Astrocyte (in vitro differentiated cells and primary cell): ENCODE measurements around the gene SCYL3. TPM values are rescaled to one million over a fixed set of nuclear protein-coding genes. Genes with fewer than 3 reads are reported as not detected.

Source experiments
- DNase-seq: peaks from one replicate; pipeline ENCODE4 v3.0.0-alpha.2; 2010; ENCODE audit warnings: low read depth
- FAIRE-seq: peaks from 2 replicates; lab custom pipeline; 2011; peaks lifted over from hg19 to GRCh38; lab: Jason Lieb, UNC
- H2AFZ ChIP-seq: 2 replicates; pipeline ENCODE4 v1.6.0; 2012; ENCODE audit warnings: low read depth, low read length, inconsistent platforms
- H3K27ac ChIP-seq: 2 replicates; pipeline ENCODE4 v1.5.1; 2011; ENCODE audit warnings: low read depth, low read length, inconsistent platforms
- H3K27me3 ChIP-seq: 2 replicates; pipeline ENCODE4 v1.6.0; 2011; ENCODE audit warnings: low read length, inconsistent platforms; ENCODE audit not compliant: insufficient read depth
- H3K36me3 ChIP-seq: 2 replicates; pipeline ENCODE4 v1.5.1; 2011; ENCODE audit warnings: low read length, inconsistent platforms; ENCODE audit not compliant: insufficient read depth
- H3K4me1 ChIP-seq: 2 replicates; pipeline ENCODE4 v1.5.1; 2011; ENCODE audit warnings: low read length, inconsistent platforms; ENCODE audit not compliant: insufficient read depth
- H3K4me2 ChIP-seq: 2 replicates; pipeline ENCODE4 v1.6.0; 2012; ENCODE audit warnings: low read length, inconsistent platforms
- H3K4me3 ChIP-seq: 2 replicates; pipeline ENCODE4 v1.5.1; 2011; ENCODE audit warnings: low read depth, mild to moderate bottlenecking, low read length, inconsistent platforms; ENCODE audit not compliant: insufficient read depth
- H3K79me2 ChIP-seq: 2 replicates; pipeline ENCODE4 v1.6.0; 2012; ENCODE audit warnings: mild to moderate bottlenecking, low read length, inconsistent platforms; ENCODE audit not compliant: insufficient read depth
- H3K9ac ChIP-seq: 2 replicates; pipeline ENCODE4 v1.6.0; 2012; ENCODE audit warnings: mild to moderate bottlenecking, low read length, inconsistent platforms
- H3K9me3 ChIP-seq: 2 replicates; pipeline ENCODE4 v1.5.1; 2012; ENCODE audit warnings: low read depth, mild to moderate bottlenecking, low read length, inconsistent platforms; ENCODE audit not compliant: insufficient read depth
- H4K20me1 ChIP-seq: 2 replicates; pipeline ENCODE4 v1.6.0; 2012; ENCODE audit warnings: low read length, inconsistent platforms; ENCODE audit not compliant: insufficient read depth
- H3K27ac Mint-ChIP-seq: one replicate; pipeline ENCODE4 v1.8.0; 2021; ENCODE audit warnings: mild to moderate bottlenecking, mixed read lengths; ENCODE audit not compliant: unreplicated experiment
- H3K27me3 Mint-ChIP-seq: one replicate; pipeline ENCODE4 v1.8.0; 2021; ENCODE audit warnings: low read depth, mixed read lengths; ENCODE audit not compliant: unreplicated experiment
- H3K36me3 Mint-ChIP-seq: one replicate; pipeline ENCODE4 v1.8.0; 2021; ENCODE audit warnings: low read depth, mixed read lengths; ENCODE audit not compliant: unreplicated experiment
- H3K4me1 Mint-ChIP-seq: one replicate; pipeline ENCODE4 v1.8.0; 2021; ENCODE audit warnings: low read depth, mixed read lengths; ENCODE audit not compliant: unreplicated experiment
- H3K4me3 Mint-ChIP-seq: one replicate; pipeline ENCODE4 v1.8.0; 2021; ENCODE audit warnings: mild to moderate bottlenecking, moderate library complexity, mixed read lengths; ENCODE audit not compliant: unreplicated experiment
- H3K9me3 Mint-ChIP-seq: one replicate; pipeline ENCODE4 v1.8.0; 2021; ENCODE audit warnings: mild to moderate bottlenecking, mixed read lengths; ENCODE audit not compliant: unreplicated experiment
- CTCF ChIP-seq: IDR thresholded peaks from 2 replicates; pipeline ENCODE4 v1.5.1; 2011; ENCODE audit warnings: low read depth, mild to moderate bottlenecking, inconsistent platforms, low read length, moderate library complexity; ENCODE audit not compliant: insufficient read depth
- EZH2 ChIP-seq: IDR thresholded peaks from 2 replicates; pipeline ENCODE4 v1.6.1; 2012; ENCODE audit warnings: mild to moderate bottlenecking, low read length, inconsistent platforms; ENCODE audit not compliant: insufficient read depth
- total RNA-seq: library from RNA; stranded (reverse); gene quantifications from 2 replicates; pipeline ENCODE4 v1.2.1, GENCODE V29; 2021

SCYL3 gene
- total RNA-seq, 1 donor from 2014 or later, result 6.2 TPM

DNA sequence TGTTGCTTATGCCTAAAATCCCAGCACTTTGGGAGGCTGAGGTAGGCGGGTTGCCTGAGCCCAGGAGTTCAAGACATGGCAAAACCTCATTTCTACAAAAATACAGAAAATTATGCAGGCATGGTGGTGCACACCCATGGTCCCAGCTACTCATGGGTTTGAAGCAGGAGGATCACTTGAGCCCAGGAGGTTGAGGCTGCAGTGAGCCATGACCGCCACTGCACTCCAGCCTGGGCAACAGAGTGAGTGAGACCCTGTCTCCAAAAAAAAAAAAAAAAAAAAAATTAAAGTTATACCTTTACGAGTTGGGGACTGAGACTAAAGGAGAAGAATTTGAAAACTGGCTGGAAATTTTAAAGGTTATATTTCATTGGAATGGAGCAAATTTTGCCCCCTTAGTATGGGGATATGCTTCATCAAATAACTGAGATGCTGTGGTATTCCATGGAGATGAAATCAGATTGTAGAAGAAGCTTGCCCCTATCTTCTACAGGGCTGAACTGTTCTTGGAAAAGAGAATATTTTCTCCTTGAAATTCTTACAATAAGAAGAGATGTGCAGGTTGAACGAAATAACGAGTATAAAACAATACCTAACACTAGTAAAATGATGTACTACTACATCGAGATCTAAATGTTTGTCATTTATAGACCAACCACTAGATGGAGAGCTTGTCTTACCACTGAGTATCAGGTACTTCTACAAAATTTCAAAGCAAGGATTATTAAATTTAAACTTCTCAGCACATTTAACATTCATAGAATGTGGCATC lies 34.9 kb upstream of the SCYL3 start:
- Mint-ChIP-seq H3K4me3 (no peak overlapping the region), H3K27me3 (no peaks in the 10 kb centered on the region), H3K9me3 (no peaks in the 10 kb centered on the region), H3K36me3 (no peaks in the 10 kb centered on the region), H3K4me1 (peaks cover 9% of the 10 kb centered on the region), H3K27ac (no peak overlapping the region)
- H3K4me1 ChIP-seq, result no peaks in the 10 kb centered on the region
- H3K4me2 ChIP-seq, result no peak overlapping the region
- DNase-seq (peak; percentile 47), FAIRE-seq (peak; percentile 85)
- no peak overlapping the region for H2AFZ ChIP-seq
- no peaks in the 10 kb centered on the region for H3K79me2 ChIP-seq
- H3K27me3 ChIP-seq, result no peaks in the 10 kb centered on the region
- H3K9ac ChIP-seq, result no peak overlapping the region
- no peak overlapping the region for H3K27ac ChIP-seq
- H3K4me3 ChIP-seq, result no peak overlapping the region
- H3K36me3 ChIP-seq, result no peaks in the 10 kb centered on the region
- H4K20me1 ChIP-seq, result no peaks in the 10 kb centered on the region
- no peaks in the 10 kb centered on the region for H3K9me3 ChIP-seq
- TF ChIP-seq EZH2 (no peak), CTCF (peak; percentile 61)

DNA sequence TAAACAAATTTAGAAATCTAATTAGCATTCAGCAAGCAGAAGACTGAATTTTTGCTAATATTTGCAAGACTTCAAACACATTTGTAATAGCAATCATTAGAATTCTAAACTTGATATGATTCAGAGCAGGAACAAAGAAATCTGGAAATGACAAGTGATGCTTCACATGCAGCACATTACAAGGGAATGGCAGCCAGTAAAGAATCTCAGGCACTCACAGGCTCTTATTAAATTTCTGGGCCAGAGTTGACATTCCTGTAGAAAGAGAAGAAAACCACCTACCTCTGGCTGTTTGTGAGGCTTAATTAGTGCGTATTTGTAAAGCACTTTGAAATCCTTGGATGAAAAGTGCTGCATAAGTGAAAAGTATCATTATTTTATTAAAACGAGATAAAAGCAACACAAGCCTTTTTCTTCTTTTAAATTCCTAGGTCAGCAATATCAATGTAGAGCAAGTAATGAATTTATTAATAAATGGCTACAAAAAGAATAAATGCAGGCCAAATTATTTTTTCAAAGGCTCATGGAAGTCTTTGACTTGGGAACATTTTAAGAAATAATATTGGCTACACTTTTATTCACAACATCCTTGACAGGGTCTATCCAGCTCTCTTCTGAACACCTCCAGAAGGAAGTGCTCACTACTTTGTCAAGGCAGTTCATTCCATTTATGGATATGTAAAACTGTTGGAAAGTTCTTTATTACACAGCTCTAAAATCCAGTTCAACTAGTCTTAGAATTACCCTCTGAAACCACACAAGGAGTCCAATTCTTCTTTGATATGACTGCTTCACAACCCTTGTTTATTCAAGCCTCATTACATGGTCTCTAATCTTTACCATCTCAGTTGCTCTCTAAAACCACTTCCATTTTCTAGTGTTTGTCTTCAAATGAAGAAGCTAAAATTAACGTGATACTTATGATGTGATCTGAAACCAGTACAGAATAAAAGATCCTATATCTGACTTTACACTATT lies 32.1 kb upstream of the SCYL3 start:
- H3K4me2 ChIP-seq, result no peak overlapping the region
- Mint-ChIP-seq H3K27me3 (no peaks in the 10 kb centered on the region), H3K4me1 (peaks cover 5% of the 10 kb centered on the region), H3K9me3 (no peaks in the 10 kb centered on the region), H3K4me3 (no peak overlapping the region), H3K27ac (no peak overlapping the region), H3K36me3 (no peaks in the 10 kb centered on the region)
- TF ChIP-seq CTCF (no peak), EZH2 (no peak)
- no peak for DNase-seq
- no peaks in the 10 kb centered on the region for H3K9me3 ChIP-seq
- no peak overlapping the region for H2AFZ ChIP-seq
- no peaks in the 10 kb centered on the region for H4K20me1 ChIP-seq
- H3K27me3 ChIP-seq, result no peaks in the 10 kb centered on the region
- H3K36me3 ChIP-seq, result no peaks in the 10 kb centered on the region
- no peak overlapping the region for H3K9ac ChIP-seq
- no peak for FAIRE-seq
- no peaks in the 10 kb centered on the region for H3K79me2 ChIP-seq
- no peak overlapping the region for H3K27ac ChIP-seq
- H3K4me1 ChIP-seq, result no peaks in the 10 kb centered on the region
- no peak overlapping the region for H3K4me3 ChIP-seq
